HL-60 (cell line): ENCODE measurements around the gene CAMTA1.

ENCODE experiments used
- POLR2AphosphoS5 ChIP-seq: IDR thresholded peaks from 2 replicates; pipeline ENCODE4 v1.6.1; 2012; ENCODE audit warnings: low read depth
- TF ChIP-seq, protein P1 (sequence below): IDR thresholded peaks from one replicate; pipeline ENCODE4 v1.5.1; 2011; ENCODE audit warnings: low read length, control low read depth, inconsistent platforms; ENCODE audit not compliant: insufficient read depth
- TF ChIP-seq, protein P2 (sequence below): IDR thresholded peaks from 2 replicates; pipeline ENCODE4 v1.6.1; 2012; ENCODE audit warnings: low read depth; ENCODE audit not compliant: insufficient replicate concordance

GRCh38 chr1:7552402-7552801 lies 767.1 kb downstream of the CAMTA1 start:
- TF ChIP-seq, protein P1, sequence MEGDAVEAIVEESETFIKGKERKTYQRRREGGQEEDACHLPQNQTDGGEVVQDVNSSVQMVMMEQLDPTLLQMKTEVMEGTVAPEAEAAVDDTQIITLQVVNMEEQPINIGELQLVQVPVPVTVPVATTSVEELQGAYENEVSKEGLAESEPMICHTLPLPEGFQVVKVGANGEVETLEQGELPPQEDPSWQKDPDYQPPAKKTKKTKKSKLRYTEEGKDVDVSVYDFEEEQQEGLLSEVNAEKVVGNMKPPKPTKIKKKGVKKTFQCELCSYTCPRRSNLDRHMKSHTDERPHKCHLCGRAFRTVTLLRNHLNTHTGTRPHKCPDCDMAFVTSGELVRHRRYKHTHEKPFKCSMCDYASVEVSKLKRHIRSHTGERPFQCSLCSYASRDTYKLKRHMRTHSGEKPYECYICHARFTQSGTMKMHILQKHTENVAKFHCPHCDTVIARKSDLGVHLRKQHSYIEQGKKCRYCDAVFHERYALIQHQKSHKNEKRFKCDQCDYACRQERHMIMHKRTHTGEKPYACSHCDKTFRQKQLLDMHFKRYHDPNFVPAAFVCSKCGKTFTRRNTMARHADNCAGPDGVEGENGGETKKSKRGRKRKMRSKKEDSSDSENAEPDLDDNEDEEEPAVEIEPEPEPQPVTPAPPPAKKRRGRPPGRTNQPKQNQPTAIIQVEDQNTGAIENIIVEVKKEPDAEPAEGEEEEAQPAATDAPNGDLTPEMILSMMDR: no peak
- no peak for TF ChIP-seq POLR2AphosphoS5
- TF ChIP-seq, protein P2, sequence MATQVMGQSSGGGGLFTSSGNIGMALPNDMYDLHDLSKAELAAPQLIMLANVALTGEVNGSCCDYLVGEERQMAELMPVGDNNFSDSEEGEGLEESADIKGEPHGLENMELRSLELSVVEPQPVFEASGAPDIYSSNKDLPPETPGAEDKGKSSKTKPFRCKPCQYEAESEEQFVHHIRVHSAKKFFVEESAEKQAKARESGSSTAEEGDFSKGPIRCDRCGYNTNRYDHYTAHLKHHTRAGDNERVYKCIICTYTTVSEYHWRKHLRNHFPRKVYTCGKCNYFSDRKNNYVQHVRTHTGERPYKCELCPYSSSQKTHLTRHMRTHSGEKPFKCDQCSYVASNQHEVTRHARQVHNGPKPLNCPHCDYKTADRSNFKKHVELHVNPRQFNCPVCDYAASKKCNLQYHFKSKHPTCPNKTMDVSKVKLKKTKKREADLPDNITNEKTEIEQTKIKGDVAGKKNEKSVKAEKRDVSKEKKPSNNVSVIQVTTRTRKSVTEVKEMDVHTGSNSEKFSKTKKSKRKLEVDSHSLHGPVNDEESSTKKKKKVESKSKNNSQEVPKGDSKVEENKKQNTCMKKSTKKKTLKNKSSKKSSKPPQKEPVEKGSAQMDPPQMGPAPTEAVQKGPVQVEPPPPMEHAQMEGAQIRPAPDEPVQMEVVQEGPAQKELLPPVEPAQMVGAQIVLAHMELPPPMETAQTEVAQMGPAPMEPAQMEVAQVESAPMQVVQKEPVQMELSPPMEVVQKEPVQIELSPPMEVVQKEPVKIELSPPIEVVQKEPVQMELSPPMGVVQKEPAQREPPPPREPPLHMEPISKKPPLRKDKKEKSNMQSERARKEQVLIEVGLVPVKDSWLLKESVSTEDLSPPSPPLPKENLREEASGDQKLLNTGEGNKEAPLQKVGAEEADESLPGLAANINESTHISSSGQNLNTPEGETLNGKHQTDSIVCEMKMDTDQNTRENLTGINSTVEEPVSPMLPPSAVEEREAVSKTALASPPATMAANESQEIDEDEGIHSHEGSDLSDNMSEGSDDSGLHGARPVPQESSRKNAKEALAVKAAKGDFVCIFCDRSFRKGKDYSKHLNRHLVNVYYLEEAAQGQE: no peak
